ENCODE results near the gene CYP27C1. TPM values are rescaled to one million over a fixed set of nuclear protein-coding genes. Genes with fewer than 3 reads are reported as not detected.

The CYP27C1 gene
- total and polyA plus RNA-seq, 2 experiments from 2014 or later: 1.8 to 2.9 TPM

DNA sequence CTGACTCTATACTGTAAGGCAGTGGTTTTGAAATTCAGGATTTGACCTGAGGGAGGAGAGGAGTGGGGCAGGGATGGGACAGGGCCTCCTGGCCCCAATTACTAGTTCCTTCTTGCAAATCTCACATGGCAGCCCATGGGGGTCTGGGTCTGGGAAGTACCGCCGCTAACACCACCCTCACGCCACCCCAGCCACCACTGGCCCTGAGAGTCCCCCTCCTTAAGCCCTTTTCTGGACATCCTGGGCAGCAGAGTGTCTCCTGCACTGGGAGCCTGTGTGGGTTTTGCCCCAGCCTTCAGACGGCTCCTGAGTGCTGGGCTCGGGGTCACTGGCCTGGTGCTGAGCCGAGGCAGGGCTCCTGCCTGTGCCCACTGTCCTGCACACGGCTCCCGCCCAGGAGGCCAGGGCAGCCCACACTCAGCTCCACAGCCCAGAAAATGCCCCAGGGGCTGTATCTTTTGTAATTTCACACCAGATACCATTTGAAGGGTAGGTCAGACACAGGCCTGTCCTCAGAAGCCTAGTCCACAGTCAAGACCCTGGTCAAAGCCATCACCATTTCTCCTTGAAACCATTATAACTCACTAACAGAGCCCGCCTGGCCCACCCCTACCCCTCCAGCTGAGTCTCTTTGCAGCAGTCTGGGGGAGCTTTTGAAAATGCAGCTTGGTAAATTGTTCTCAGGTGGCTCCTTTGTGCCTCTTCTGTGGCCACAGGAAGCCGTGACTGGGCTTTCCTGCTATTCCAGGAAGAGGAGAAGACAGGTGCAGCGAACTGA, 55.1 kb downstream of the CYP27C1 start (continued):
- TF ChIP-seq ZNF462 (CRISPR knock-in tag; IDR thresholded peaks at IDR 0.05): no peak
- no peak for TF ChIP-seq JUNB (IDR thresholded peaks at IDR 0.05; ENCODE audit: unreplicated experiment)

DNA sequence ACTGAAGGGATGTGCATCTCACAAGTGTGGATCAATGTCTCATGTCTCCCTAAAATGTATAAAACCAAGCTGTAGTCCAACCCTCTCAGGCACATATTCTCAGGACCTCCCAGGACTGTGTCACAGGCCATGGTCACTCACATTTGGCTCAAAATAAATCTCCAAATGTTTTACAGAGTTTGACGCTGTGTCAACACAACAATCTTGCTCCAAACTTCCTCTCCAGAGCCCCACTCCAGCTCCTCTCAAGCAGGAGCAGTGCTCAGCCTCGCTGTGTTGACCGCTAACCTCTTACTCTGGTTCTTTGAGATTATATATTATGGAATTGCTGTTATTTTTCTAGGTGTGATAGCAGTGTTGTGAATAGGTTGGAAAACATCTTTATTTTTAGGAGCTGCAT, 56.2 kb downstream of the CYP27C1 start:
- H3K36me3 Mint-ChIP-seq (ENCODE audit: low read depth): no peaks in the 10 kb centered on the region
- H3K4me3 Mint-ChIP-seq: no peak overlapping the region
- no peaks in the 10 kb centered on the region for H4K20me1 ChIP-seq (replicated peaks; ENCODE audit: insufficient read depth)
- no peak overlapping the region for H3K27ac ChIP-seq (ENCODE audit: low read depth)
- H3K27me3 Mint-ChIP-seq (ENCODE audit: insufficient read depth, low read depth, poor library complexity): peaks cover 9% of the 10 kb centered on the region
- no peaks in the 10 kb centered on the region for H3K79me2 ChIP-seq (replicated peaks; ENCODE audit: insufficient read depth)
- H3K27me3 ChIP-seq (ENCODE audit: insufficient read depth): no peaks in the 10 kb centered on the region
- no peak overlapping the region for H3K4me3 ChIP-seq
- H3K27ac Mint-ChIP-seq: no peak overlapping the region
- H3K9me2 ChIP-seq (ENCODE audit: insufficient read depth): no peaks in the 10 kb centered on the region
- no peaks in the 10 kb centered on the region for H3F3A ChIP-seq (replicated peaks; ENCODE audit: low read depth)
- no peak for DNase-seq (ENCODE audit: low spot score)
- H3K4me1 Mint-ChIP-seq: peaks cover 10% of the 10 kb centered on the region
- ATAC-seq: no peak
- no peak overlapping the region for H2AFZ ChIP-seq
- no peak overlapping the region for H3K4me2 ChIP-seq
- H3K9me3 Mint-ChIP-seq: no peaks in the 10 kb centered on the region
- H3K4me1 ChIP-seq (ENCODE audit: insufficient read depth): no peaks in the 10 kb centered on the region
- H3K36me3 ChIP-seq (ENCODE audit: insufficient read depth): no peaks in the 10 kb centered on the region
- TF ChIP-seq EZH2phosphoT487 (IDR thresholded peaks at IDR 0.05; ENCODE audit: unreplicated experiment) (no peak), EZH2 (IDR thresholded peaks at IDR 0.05; ENCODE audit: low read depth, unreplicated experiment) (no peak), REST (IDR thresholded peaks at IDR 0.05; ENCODE audit: unreplicated experiment) (no peak), NANOG (IDR thresholded peaks at IDR 0.05; ENCODE audit: borderline replicate concordance) (no peak), POLR2AphosphoS5 (IDR thresholded peaks at IDR 0.05; ENCODE audit: low read depth) (no peak), CREB1 (CRISPR knock-in tag; IDR thresholded peaks at IDR 0.05; ENCODE audit: low read depth) (no peak), ZNF114 (CRISPR knock-in tag; IDR thresholded peaks at IDR 0.05) (no peak), STAT1 (IDR thresholded peaks at IDR 0.05; ENCODE audit: unreplicated experiment) (no peak)
- TF ChIP-seq, protein P1, sequence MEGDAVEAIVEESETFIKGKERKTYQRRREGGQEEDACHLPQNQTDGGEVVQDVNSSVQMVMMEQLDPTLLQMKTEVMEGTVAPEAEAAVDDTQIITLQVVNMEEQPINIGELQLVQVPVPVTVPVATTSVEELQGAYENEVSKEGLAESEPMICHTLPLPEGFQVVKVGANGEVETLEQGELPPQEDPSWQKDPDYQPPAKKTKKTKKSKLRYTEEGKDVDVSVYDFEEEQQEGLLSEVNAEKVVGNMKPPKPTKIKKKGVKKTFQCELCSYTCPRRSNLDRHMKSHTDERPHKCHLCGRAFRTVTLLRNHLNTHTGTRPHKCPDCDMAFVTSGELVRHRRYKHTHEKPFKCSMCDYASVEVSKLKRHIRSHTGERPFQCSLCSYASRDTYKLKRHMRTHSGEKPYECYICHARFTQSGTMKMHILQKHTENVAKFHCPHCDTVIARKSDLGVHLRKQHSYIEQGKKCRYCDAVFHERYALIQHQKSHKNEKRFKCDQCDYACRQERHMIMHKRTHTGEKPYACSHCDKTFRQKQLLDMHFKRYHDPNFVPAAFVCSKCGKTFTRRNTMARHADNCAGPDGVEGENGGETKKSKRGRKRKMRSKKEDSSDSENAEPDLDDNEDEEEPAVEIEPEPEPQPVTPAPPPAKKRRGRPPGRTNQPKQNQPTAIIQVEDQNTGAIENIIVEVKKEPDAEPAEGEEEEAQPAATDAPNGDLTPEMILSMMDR (conservative IDR thresholded peaks at IDR 0.05; ENCODE audit: low read depth in 2 of 2): no peak
- TF ChIP-seq, protein P2, sequence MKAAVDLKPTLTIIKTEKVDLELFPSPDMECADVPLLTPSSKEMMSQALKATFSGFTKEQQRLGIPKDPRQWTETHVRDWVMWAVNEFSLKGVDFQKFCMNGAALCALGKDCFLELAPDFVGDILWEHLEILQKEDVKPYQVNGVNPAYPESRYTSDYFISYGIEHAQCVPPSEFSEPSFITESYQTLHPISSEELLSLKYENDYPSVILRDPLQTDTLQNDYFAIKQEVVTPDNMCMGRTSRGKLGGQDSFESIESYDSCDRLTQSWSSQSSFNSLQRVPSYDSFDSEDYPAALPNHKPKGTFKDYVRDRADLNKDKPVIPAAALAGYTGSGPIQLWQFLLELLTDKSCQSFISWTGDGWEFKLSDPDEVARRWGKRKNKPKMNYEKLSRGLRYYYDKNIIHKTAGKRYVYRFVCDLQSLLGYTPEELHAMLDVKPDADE (IDR thresholded peaks at IDR 0.05): no peak

Data from GM23338 (cell line).